Mesodermal cell (in vitro differentiated cells): ENCODE results near the gene UNC5CL.

ENCODE experiments used
- H3K27ac ChIP-seq: 2 replicates; pipeline ENCODE4 v1.7.0; 2013; ENCODE audit warnings: mild to moderate bottlenecking, low read depth, low read length, moderate library complexity; ENCODE audit not compliant: severe bottlenecking
- H3K36me3 ChIP-seq: 2 replicates; pipeline ENCODE4 v1.7.1; 2013; ENCODE audit warnings: mild to moderate bottlenecking, low read length, moderate library complexity; ENCODE audit not compliant: control insufficient read depth, insufficient read depth
- H3K4me1 ChIP-seq: one replicate; pipeline ENCODE4 v1.7.1; 2013; ENCODE audit warnings: mild to moderate bottlenecking, low read length; ENCODE audit not compliant: insufficient read depth, control insufficient read depth, poor library complexity, severe bottlenecking
- H3K4me3 ChIP-seq: 2 replicates; pipeline ENCODE4 v1.7.0; 2013; ENCODE audit warnings: low read length, control low read depth, mild to moderate bottlenecking; ENCODE audit not compliant: insufficient read depth, poor library complexity, severe bottlenecking; ENCODE audit errors: extremely low read depth
- H3K9me3 ChIP-seq: 2 replicates; pipeline ENCODE4 v1.7.1; 2013; ENCODE audit warnings: mild to moderate bottlenecking, low read length, moderate library complexity; ENCODE audit not compliant: control insufficient read depth
- WGBS, 2 experiments: methylation state at CpG; one replicate each; pipeline ENCODE4 v1.1.5; 2013; ENCODE audit warnings: missing lambda C conversion rate in 2 of 2; ENCODE audit not compliant: insufficient coverage in 2 of 2; 5-methylcytosine and 5-hydroxymethylcytosine counted together

The UNC5CL gene

DNA sequence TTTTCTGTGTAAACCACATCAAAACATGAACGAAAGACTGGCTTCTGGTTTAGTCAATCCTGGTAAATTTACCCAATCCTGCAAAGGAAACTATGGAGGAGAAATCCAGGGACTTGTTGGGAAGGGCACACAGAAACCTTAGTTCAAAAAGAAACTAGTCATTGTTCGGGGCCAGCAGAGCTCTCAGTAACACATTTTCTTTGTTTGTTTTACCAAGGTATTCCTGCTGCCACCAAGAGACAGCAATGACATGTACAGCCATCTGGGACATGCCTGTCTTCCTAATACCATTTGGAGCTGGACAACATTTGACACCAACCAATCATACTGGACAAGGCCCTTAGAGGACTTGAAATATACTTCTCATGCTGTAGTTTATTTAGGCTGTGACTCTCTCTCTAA lies 24.9 kb upstream of the UNC5CL start:
- Histone ChIP-seq H3K36me3 (peaks cover 40% of the 10 kb centered on the region), H3K9me3 (no peaks in the 10 kb centered on the region), H3K4me3 (no peak overlapping the region), H3K27ac (no peak overlapping the region), H3K4me1 (peaks cover 24% of the 10 kb centered on the region)
- 89 to 100% methylated on average over 2 of the region's 2 CpGs for WGBS, 2 experiments

GRCh38 chr6:41062056-41062455 lies 23.0 kb upstream of the UNC5CL start:
- Histone ChIP-seq H3K9me3 (no peaks in the 10 kb centered on the region), H3K4me1 (peaks cover 27% of the 10 kb centered on the region), H3K36me3 (peaks cover 36% of the 10 kb centered on the region), H3K4me3 (no peak overlapping the region), H3K27ac (no peak overlapping the region)
- 82 to 86% methylated on average over 1 of the region's 1 CpG for WGBS, 2 experiments

DNA sequence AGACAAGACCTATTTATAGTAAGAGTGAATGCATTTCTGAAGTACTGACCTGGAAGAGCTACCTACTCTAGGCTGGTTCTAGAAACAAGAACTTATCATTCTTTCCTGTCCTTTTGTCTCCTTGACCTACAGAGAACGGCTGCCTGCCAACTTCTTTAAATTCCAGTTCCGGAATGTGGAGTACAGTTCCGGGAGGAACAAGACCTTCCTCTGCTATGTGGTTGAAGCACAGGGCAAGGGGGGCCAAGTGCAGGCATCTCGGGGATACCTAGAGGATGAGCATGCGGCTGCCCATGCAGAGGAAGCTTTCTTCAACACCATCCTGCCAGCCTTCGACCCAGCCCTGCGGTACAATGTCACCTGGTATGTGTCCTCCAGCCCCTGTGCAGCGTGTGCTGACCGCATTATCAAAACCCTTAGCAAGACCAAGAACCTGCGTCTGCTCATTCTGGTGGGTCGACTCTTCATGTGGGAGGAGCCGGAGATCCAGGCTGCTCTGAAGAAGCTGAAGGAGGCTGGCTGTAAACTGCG lies 22.2 kb upstream of the UNC5CL start:
- Histone ChIP-seq H3K9me3 (no peaks in the 10 kb centered on the region), H3K4me3 (no peak overlapping the region), H3K4me1 (peaks cover 27% of the 10 kb centered on the region), H3K27ac (no peak overlapping the region), H3K36me3 (peaks cover 33% of the 10 kb centered on the region)
- 94 to 96% methylated on average over 11 to 13 of the region's 13 CpGs for WGBS, 2 experiments

GRCh38 chr6:41059556-41059955 lies 20.5 kb upstream of the UNC5CL start:
- Histone ChIP-seq H3K9me3 (no peaks in the 10 kb centered on the region), H3K27ac (no peak overlapping the region), H3K4me1 (peaks cover 22% of the 10 kb centered on the region), H3K36me3 (peaks cover 23% of the 10 kb centered on the region), H3K4me3 (no peak overlapping the region)
- WGBS, 2 experiments: no CpG with 5 or more reads among the region's 1 CpG

DNA sequence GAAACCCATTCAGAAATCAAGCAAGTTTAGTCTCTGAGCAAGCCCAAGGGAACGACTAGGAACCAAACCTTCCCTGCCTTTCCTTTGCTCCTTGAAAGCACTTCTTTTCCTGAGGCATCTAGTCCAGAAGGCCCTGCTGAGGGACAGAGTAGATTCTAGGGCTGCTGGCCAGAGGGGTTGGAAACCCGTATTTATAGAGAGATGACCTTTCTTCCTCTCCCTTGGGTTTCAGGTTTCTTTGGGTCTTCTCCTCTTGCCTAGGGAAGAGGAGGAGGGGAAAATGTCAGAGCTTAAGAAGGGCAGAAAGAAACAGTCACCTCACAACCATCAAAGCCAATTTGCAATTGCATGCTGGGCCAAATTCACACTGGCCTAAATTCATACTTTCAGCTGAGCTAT lies 19.8 kb upstream of the UNC5CL start:
- Histone ChIP-seq H3K9me3 (no peaks in the 10 kb centered on the region), H3K4me1 (peaks cover 16% of the 10 kb centered on the region), H3K27ac (peak overlapping the region; percentile 32), H3K36me3 (peaks cover 16% of the 10 kb centered on the region), H3K4me3 (no peak overlapping the region)
- 90 to 100% methylated on average over 1 of the region's 2 CpGs for WGBS, 2 experiments

DNA sequence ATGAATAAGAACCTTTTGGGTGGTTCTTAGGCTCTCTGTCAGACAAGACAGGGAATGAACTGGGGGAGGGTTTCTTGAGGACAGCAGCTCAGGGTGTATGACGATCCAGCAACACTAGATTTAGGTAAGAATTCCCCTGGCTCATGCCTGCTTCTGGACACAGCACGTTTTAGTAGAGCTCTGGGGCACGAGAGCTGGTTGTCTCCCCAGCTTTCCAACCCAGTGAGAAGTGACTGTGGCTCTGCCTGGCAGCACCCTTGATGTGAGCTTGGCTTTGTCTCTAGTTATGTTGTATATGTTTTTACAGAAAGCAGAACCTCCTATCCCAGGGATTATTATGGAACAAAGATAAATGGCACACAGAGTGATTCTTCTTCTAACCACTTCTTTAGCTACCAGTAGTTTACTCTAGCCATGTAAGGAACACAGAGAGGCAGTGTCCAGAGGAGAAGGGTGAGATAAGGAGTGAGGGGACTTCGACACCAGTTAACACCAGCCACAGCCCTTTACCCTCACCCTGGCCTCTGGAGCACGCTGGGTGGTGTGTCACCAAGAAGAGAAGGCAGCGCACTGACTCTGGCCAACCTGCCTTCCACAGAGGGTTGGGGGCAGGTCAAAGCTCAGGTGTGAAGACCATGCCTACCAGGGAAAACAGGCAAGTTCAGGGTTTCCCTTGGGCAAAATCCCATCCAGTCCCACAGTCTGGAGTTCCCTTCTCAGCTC lies 17.9 kb upstream of the UNC5CL start:
- 92 to 93% methylated on average over 5 of the region's 6 CpGs for WGBS, 2 experiments
- Histone ChIP-seq H3K9me3 (no peaks in the 10 kb centered on the region), H3K4me1 (peaks cover 20% of the 10 kb centered on the region), H3K4me3 (no peak overlapping the region), H3K27ac (no peak overlapping the region), H3K36me3 (peaks cover 12% of the 10 kb centered on the region)

DNA sequence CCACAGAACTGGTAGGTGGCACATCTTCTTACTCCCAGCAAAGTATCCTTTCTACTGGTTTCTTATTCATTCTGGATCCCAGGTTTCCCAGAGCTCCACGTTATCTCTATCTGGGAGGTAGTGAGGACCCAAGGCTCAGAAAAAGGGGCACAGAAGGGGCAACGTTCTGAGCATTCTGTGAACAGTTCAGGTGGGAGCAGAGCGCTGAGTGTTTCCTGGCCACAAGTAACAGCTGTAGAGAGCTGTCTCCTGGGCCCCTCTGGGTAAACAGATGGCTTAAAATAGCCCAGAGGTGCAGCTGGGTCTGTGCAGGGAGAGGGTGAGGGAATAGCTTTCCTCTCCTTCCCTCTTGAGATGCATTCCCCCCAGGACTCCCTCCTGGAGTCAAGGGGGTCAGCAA lies 16.1 kb upstream of the UNC5CL start:
- Histone ChIP-seq H3K4me1 (peaks cover 23% of the 10 kb centered on the region), H3K27ac (no peak overlapping the region), H3K36me3 (no peaks in the 10 kb centered on the region), H3K9me3 (no peaks in the 10 kb centered on the region), H3K4me3 (no peak overlapping the region)
- 82 to 100% methylated on average over 2 to 3 of the region's 3 CpGs for WGBS, 2 experiments

DNA sequence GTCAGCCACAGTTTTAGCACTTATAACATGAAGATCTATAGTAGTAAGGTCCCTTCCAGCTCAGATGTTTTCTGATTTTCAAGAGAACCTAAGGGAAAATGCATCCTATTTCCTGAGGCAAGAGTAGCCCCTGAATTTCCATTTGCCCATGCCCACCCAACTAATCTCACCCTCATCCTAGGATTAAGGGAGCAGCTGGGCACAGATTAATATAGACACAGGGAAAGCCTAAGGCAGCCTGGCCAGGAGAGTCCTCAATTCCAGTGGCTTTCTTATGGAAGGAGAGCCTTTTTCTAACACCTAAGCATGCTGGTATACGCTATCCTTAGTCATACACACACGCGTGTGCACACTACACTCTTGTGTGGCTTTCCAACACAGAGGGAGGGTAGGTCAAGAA lies 15.5 kb upstream of the UNC5CL start:
- H3K4me3 ChIP-seq: no peak overlapping the region
- no peaks in the 10 kb centered on the region for H3K36me3 ChIP-seq
- no peak overlapping the region for H3K27ac ChIP-seq
- no peaks in the 10 kb centered on the region for H3K9me3 ChIP-seq
- peaks cover 25% of the 10 kb centered on the region for H3K4me1 ChIP-seq
- WGBS, 2 experiments: 100% methylated on average over 2 of the region's 3 CpGs; no CpG with 5 or more reads in 1 of the 2 experiments

DNA sequence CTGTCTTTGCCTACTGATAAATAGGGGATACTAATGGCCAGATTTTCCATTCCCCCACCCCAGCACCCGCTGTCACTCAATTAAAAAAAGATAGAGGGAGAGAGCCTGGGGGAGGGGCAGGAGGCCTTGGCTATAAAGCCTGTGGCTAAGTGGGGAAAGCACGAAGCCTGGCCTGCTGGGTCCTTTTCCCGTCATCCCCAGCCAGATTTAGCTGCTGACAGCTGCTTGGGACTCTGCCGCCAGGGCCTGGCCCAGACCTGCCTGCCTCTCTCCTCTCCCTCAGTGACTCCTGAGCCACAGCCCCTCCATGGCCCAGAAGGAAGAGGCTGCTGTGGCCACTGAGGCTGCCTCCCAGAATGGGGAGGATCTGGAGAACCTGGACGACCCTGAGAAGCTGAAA lies 14.0 kb upstream of the UNC5CL start, which contains the start of gene APOBEC2:
Gene APOBEC2, plus strand, starts transcription at position 162 of the 400 bp plus-strand sequence. Its CDS starts 146 bp downstream, at position 308.
- WGBS, 2 experiments: 67 to 72% methylated on average over 2 to 4 of the region's 5 CpGs
- Histone ChIP-seq H3K27ac (no peak within 1 kb of the TSS), H3K4me3 (no peak within 1 kb of the TSS), H3K4me1 (peaks cover 23% of the 10 kb centered on the region), H3K36me3 (no peaks in the 10 kb centered on the region), H3K9me3 (no peaks in the 10 kb centered on the region)

- H3K36me3 ChIP-seq: no peaks in the 10 kb centered on the region
Observed at GRCh38 chr6:41051873-41052272, 12.9 kb upstream of the UNC5CL start.

GRCh38 chr6:41050536-41050935 lies 11.5 kb upstream of the UNC5CL start:
- 80 to 83% methylated on average over 1 to 2 of the region's 3 CpGs for WGBS, 2 experiments
- H3K9me3 ChIP-seq: no peaks in the 10 kb centered on the region
- no peaks in the 10 kb centered on the region for H3K36me3 ChIP-seq
- H3K27ac ChIP-seq: no peak overlapping the region
- H3K4me3 ChIP-seq: no peak overlapping the region
- peaks cover 21% of the 10 kb centered on the region for H3K4me1 ChIP-seq

More at GRCh38 chr6:41051873-41052272, 12.9 kb upstream of the UNC5CL start:
- 87 to 91% methylated on average over 5 of the region's 5 CpGs for WGBS, 2 experiments
- H3K27ac ChIP-seq: no peak overlapping the region
- H3K4me3 ChIP-seq: no peak overlapping the region
- H3K9me3 ChIP-seq: no peaks in the 10 kb centered on the region
- H3K4me1 ChIP-seq: peaks cover 21% of the 10 kb centered on the region
